ENCODE data around the gene DCBLD1. TPM values are rescaled to one million over a fixed set of nuclear protein-coding genes. Genes with fewer than 3 reads are reported as not detected.

DCBLD1 gene
- polyA plus RNA-seq, 2 donors, result 3.8 TPM

DNA sequence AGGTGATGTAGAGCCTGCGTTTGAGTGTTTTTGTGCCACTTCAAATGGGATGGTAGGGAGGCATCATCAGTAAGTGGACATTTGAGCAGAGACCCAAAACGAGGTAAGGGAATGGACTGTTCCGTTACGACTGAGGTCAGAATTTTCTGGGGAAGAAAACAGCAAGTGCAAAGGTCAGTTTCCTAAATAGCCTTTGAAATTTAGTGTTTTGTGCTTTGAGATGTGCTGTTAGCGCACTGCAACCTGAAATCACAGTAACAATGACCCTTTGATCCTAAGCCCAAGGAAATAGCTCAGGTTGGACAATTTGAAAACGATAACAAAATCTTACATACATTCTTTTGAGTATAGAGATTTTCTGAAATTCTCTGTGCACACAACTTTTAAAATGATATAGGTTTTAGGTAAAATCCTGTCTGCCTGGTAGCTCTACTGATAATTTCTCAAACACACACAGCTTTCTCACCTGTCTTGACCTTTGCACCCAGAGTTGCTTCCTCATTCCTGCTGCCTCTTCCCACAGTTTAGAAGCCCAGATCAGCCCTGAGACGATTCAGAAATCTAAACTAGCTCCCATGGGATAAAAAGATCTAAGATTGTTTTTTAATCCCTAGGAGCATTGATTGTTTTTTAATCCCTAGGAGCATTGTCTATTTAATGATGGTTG, 22.1 kb downstream of the DCBLD1 start:
- no peak overlapping the region for H3K27ac ChIP-seq (ENCODE audit: low read depth in 2 of 2, low read length in 1 of 2)
- 76 to 85% methylated on average over 7 of the region's 7 CpGs for WGBS, 2 donors
- H3K4me1 ChIP-seq (ENCODE audit: control insufficient read depth in 2 of 2, insufficient read depth in 2 of 2, low read length in 1 of 2), result peaks cover 0 to 2% of the 10 kb centered on the region in 2 donors
- no peaks in the 10 kb centered on the region for H3K27me3 ChIP-seq (ENCODE audit: control insufficient read depth in 1 of 2, insufficient read depth in 2 of 2, low read length in 2 of 2)
- H3K36me3 ChIP-seq (ENCODE audit: control insufficient read depth in 2 of 2, insufficient read depth in 2 of 2, low read length in 1 of 2), result peaks cover 0 to 2% of the 10 kb centered on the region in 2 donors
- no peak overlapping the region for H3K4me3 ChIP-seq (ENCODE audit: low read depth in 1 of 2, low read length in 2 of 2)
- no peaks in the 10 kb centered on the region for H3K9me3 ChIP-seq (ENCODE audit: control insufficient read depth in 2 of 2, insufficient read depth in 1 of 2, low read depth in 1 of 2, low read length in 1 of 2)

DNA sequence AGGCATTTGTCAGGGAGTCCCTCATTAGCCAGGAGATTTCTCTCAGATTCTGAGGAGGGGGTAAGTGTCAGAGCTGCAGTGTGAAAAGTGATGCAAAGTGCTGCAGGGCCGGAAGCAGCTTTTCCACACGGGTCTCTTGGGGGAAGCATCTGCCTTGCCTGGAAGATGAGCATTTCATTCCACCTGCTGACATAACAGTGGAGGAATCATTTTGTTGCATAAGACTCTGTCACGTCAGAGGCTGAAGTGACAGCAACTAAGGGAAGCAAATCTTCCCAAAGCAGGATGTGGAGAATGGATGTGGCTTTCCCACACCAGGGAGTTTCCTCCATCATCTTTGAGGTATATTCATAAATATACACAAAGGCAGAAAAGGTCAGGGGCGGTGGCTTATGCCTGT, 22.8 kb downstream of the DCBLD1 start:
- peaks cover 0 to 2% of the 10 kb centered on the region in 2 donors for H3K4me1 ChIP-seq (ENCODE audit: control insufficient read depth in 2 of 2, insufficient read depth in 2 of 2, low read length in 1 of 2)
- H3K4me3 ChIP-seq (ENCODE audit: low read depth in 1 of 2, low read length in 2 of 2), result no peak overlapping the region
- no peak overlapping the region for H3K27ac ChIP-seq (ENCODE audit: low read depth in 2 of 2, low read length in 1 of 2)
- peaks cover 0 to 2% of the 10 kb centered on the region in 2 donors for H3K36me3 ChIP-seq (ENCODE audit: control insufficient read depth in 2 of 2, insufficient read depth in 2 of 2, low read length in 1 of 2)
- H3K9me3 ChIP-seq (ENCODE audit: control insufficient read depth in 2 of 2, insufficient read depth in 1 of 2, low read depth in 1 of 2, low read length in 1 of 2), result no peaks in the 10 kb centered on the region
- H3K27me3 ChIP-seq (ENCODE audit: control insufficient read depth in 1 of 2, insufficient read depth in 2 of 2, low read length in 2 of 2), result no peaks in the 10 kb centered on the region
- WGBS, 2 donors, result 76 to 77% methylated on average over 4 of the region's 4 CpGs

DNA sequence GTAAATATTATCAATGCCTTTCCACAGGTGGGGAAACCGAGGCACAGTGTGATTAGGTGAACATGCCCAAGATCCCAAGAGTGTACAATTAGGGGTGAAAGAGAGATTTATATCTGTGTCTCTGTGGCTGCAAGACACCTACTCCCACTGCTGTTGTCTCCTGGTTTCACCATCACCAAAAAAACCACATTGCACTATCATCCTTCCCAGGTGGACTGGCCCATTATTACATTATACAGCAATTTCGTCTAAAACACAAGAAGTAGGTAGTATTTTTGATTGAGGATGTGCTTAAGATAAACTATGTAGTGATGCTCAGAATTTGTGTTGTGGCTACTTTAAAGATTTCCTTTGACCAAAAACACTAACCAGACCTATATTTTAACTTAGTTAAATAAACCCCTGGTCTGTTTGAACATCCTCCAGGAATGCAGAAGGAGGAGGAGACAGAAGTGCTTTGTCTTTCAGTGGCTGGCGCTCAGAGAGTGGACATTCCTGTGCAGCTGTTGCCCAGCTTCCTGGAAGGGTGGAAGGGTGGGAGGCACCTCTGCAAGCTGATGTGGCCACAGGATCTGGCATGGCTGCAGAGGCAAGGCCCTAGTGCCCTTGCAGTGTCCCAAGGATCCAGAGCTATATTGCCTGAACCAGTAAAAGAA, 23.8 kb downstream of the DCBLD1 start:
- Histone ChIP-seq H3K9me3 (ENCODE audit: control insufficient read depth in 2 of 2, insufficient read depth in 1 of 2, low read depth in 1 of 2, low read length in 1 of 2) (no peaks in the 10 kb centered on the region), H3K4me1 (ENCODE audit: control insufficient read depth in 2 of 2, insufficient read depth in 2 of 2, low read length in 1 of 2) (peaks cover 0 to 2% of the 10 kb centered on the region in 2 donors), H3K27me3 (ENCODE audit: control insufficient read depth in 1 of 2, insufficient read depth in 2 of 2, low read length in 2 of 2) (no peaks in the 10 kb centered on the region), H3K27ac (ENCODE audit: low read depth in 2 of 2, low read length in 1 of 2) (no peak overlapping the region), H3K36me3 (ENCODE audit: control insufficient read depth in 2 of 2, insufficient read depth in 2 of 2, low read length in 1 of 2) (peaks cover 0 to 2% of the 10 kb centered on the region in 2 donors), H3K4me3 (ENCODE audit: low read depth in 1 of 2, low read length in 2 of 2) (no peak overlapping the region)
- 76 to 85% methylated on average over 3 of the region's 3 CpGs for WGBS, 2 donors

DNA sequence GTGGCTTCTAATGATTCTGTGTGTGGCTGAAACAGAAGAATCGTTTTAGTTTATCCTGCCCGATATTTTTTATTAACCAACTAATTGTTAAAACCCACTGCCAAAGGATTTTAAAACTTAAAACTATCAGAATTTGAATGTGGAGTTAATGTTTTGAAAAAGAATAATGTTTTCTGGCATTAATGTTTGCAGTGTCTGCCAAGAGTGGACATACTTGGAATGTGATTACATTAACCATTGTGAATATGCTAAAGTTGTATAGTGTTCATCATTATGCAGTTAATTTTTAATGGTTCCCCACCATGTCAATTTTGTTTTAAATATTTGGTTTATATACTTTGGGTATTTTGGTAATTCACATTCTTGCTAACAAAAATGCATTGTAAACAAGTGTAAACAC, 24.4 kb downstream of the DCBLD1 start:
- Histone ChIP-seq H3K4me3 (ENCODE audit: low read depth in 1 of 2, low read length in 2 of 2) (no peak overlapping the region), H3K9me3 (ENCODE audit: control insufficient read depth in 2 of 2, insufficient read depth in 1 of 2, low read depth in 1 of 2, low read length in 1 of 2) (no peaks in the 10 kb centered on the region), H3K36me3 (ENCODE audit: control insufficient read depth in 2 of 2, insufficient read depth in 2 of 2, low read length in 1 of 2) (peaks cover 0 to 2% of the 10 kb centered on the region in 2 donors), H3K4me1 (ENCODE audit: control insufficient read depth in 2 of 2, insufficient read depth in 2 of 2, low read length in 1 of 2) (peaks cover 0 to 2% of the 10 kb centered on the region in 2 donors), H3K27me3 (ENCODE audit: control insufficient read depth in 1 of 2, insufficient read depth in 2 of 2, low read length in 2 of 2) (no peaks in the 10 kb centered on the region), H3K27ac (ENCODE audit: low read depth in 2 of 2, low read length in 1 of 2) (no peak overlapping the region)
- WGBS, 2 donors, result 65 to 67% methylated on average over 2 of the region's 2 CpGs

DNA sequence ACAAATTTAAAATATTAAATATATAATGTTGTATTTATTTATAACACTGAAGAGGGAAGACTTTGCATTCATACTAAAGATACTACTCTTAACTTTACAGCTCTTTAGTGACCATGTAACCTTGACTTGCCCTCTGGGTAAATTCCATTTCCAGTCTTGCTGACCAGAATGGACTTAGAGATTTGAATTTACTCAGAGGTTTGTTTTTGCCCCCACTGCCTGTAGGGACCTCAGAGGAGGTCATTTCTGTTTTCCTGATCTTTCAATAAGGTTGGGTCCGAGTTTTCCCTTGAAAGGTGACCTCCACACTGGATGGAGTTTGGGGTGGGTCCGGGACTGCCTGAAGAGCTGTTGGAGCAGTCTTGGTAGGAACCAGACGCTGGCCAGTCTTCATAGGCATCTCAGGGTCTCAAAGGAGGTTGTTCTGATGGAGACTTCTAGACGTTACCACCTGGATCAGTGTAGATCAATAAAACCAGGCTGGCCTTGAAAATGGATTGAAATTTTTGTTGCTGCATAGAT, 26.0 kb downstream of the DCBLD1 start:
- H3K27me3 ChIP-seq (ENCODE audit: control insufficient read depth in 1 of 2, insufficient read depth in 2 of 2, low read length in 2 of 2), result no peaks in the 10 kb centered on the region
- H3K9me3 ChIP-seq (ENCODE audit: control insufficient read depth in 2 of 2, insufficient read depth in 1 of 2, low read depth in 1 of 2, low read length in 1 of 2), result no peaks in the 10 kb centered on the region
- H3K36me3 ChIP-seq (ENCODE audit: control insufficient read depth in 2 of 2, insufficient read depth in 2 of 2, low read length in 1 of 2), result peaks cover 0 to 2% of the 10 kb centered on the region in 2 donors
- no peak overlapping the region for H3K27ac ChIP-seq (ENCODE audit: low read depth in 2 of 2, low read length in 1 of 2)
- no peak overlapping the region for H3K4me3 ChIP-seq (ENCODE audit: low read depth in 1 of 2, low read length in 2 of 2)
- WGBS, 2 donors, result 93 to 95% methylated on average over 4 of the region's 4 CpGs
- peaks cover 0 to 2% of the 10 kb centered on the region in 2 donors for H3K4me1 ChIP-seq (ENCODE audit: control insufficient read depth in 2 of 2, insufficient read depth in 2 of 2, low read length in 1 of 2)

DNA sequence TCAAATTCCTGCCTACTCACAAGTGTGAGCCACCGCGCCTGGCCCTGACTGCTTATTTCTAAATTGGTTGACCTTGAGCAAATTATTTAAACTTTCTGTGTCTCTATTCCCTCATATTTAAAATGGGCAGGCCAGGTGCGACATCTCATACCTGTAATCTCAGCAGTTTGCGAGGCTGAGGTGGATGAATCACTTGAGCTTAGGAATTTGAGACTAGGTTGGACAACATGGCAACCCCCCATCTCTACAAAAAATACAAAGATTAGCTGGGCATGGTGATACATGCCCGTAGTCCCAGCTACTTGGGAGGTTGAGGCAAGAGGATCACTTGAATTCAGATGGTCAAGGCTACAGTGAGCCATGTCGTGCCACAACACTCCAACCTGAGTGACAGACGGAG, 26.5 kb downstream of the DCBLD1 start:
- WGBS, 2 donors, result 96 to 97% methylated on average over 7 of the region's 7 CpGs
- Histone ChIP-seq H3K36me3 (ENCODE audit: control insufficient read depth in 2 of 2, insufficient read depth in 2 of 2, low read length in 1 of 2) (peaks cover 0 to 2% of the 10 kb centered on the region in 2 donors), H3K4me1 (ENCODE audit: control insufficient read depth in 2 of 2, insufficient read depth in 2 of 2, low read length in 1 of 2) (peaks cover 0 to 2% of the 10 kb centered on the region in 2 donors)

DNA sequence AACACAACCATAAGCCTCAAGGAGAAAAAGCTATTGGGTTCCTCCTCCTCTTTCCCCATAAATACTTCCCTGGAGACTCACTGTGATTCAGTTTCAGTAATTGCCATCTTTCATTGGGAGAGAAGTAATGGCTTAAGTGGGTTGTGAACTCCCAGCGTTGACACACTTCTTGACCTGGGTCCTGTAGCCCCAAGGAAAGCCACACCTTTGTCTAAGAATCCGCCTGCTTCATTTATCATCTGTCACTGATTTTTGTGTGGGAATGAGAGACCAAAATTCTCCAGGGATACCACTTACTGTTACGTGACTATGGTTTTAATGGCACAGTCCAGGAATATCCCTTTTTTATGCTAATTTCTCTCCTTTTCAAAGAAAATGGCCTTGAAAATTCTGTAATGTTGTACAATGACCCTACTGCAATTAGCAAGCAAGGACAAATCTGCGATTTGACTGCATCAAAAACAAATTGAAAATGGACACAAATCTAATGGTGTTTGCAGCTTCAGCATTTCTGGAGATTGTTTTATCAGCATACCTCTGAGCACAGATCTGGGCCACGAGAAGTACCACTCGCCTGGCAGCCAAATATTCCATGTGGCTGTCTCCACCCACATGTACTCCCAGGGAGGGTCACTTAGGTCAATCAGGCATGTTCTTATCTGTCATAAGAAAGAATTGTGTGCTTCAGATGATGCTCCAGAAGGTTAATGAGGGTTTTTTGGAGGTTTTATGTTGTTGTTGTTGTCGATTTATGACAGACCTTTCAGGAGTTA, 29.8 kb downstream of the DCBLD1 start:
- Histone ChIP-seq H3K4me3 (ENCODE audit: low read depth in 1 of 2, low read length in 2 of 2) (no peak overlapping the region), H3K4me1 (ENCODE audit: control insufficient read depth in 2 of 2, insufficient read depth in 2 of 2, low read length in 1 of 2) (no peaks in the 10 kb centered on the region), H3K27ac (ENCODE audit: low read depth in 2 of 2, low read length in 1 of 2) (no peak overlapping the region), H3K27me3 (ENCODE audit: control insufficient read depth in 1 of 2, insufficient read depth in 2 of 2, low read length in 2 of 2) (no peaks in the 10 kb centered on the region), H3K36me3 (ENCODE audit: control insufficient read depth in 2 of 2, insufficient read depth in 2 of 2, low read length in 1 of 2) (no peaks in the 10 kb centered on the region), H3K9me3 (ENCODE audit: control insufficient read depth in 2 of 2, insufficient read depth in 1 of 2, low read depth in 1 of 2, low read length in 1 of 2) (no peaks in the 10 kb centered on the region)
- 77 to 78% methylated on average over 7 of the region's 7 CpGs for WGBS, 2 donors

More for the DNA sequence above, 26.5 kb downstream of the DCBLD1 start:
- Histone ChIP-seq H3K27ac (ENCODE audit: low read depth in 2 of 2, low read length in 1 of 2) (no peak overlapping the region), H3K27me3 (ENCODE audit: control insufficient read depth in 1 of 2, insufficient read depth in 2 of 2, low read length in 2 of 2) (no peaks in the 10 kb centered on the region), H3K9me3 (ENCODE audit: control insufficient read depth in 2 of 2, insufficient read depth in 1 of 2, low read depth in 1 of 2, low read length in 1 of 2) (no peaks in the 10 kb centered on the region), H3K4me3 (ENCODE audit: low read depth in 1 of 2, low read length in 2 of 2) (no peak overlapping the region)

DNA sequence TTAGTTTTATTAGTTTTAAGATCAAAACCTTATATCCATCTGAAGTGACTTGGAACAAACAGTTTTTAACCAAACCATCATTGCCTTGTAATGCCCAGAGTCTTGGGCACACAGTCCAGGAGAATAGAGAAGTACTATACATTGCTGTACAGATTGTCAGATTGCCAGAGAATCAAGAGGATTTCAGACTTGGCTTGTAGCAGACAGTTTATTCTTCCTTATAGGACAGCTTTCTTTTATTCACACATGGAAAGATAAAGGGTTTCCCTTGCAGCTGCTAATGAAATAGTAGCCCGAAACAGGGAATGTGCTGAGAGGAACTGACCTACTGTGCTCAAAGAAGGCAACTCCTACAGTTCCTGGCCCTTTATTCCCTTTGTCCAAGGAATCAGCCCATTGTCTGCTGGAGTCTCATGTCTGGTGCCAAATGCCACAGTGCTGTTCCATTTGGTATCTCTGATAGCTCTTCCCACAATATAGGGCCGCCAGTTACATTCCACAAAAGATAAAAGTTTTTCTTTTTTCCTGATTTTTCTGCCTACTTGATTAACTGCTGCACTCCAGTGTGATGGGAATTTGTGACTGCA, 30.6 kb downstream of the DCBLD1 start:
- Histone ChIP-seq H3K36me3 (ENCODE audit: control insufficient read depth in 2 of 2, insufficient read depth in 2 of 2, low read length in 1 of 2) (no peaks in the 10 kb centered on the region), H3K4me1 (ENCODE audit: control insufficient read depth in 2 of 2, insufficient read depth in 2 of 2, low read length in 1 of 2) (no peaks in the 10 kb centered on the region), H3K9me3 (ENCODE audit: control insufficient read depth in 2 of 2, insufficient read depth in 1 of 2, low read depth in 1 of 2, low read length in 1 of 2) (no peaks in the 10 kb centered on the region), H3K27me3 (ENCODE audit: control insufficient read depth in 1 of 2, insufficient read depth in 2 of 2, low read length in 2 of 2) (no peaks in the 10 kb centered on the region), H3K4me3 (ENCODE audit: low read depth in 1 of 2, low read length in 2 of 2) (no peak overlapping the region), H3K27ac (ENCODE audit: low read depth in 2 of 2, low read length in 1 of 2) (no peak overlapping the region)
- 67 to 83% methylated on average over 2 of the region's 2 CpGs for WGBS, 2 donors

DNA sequence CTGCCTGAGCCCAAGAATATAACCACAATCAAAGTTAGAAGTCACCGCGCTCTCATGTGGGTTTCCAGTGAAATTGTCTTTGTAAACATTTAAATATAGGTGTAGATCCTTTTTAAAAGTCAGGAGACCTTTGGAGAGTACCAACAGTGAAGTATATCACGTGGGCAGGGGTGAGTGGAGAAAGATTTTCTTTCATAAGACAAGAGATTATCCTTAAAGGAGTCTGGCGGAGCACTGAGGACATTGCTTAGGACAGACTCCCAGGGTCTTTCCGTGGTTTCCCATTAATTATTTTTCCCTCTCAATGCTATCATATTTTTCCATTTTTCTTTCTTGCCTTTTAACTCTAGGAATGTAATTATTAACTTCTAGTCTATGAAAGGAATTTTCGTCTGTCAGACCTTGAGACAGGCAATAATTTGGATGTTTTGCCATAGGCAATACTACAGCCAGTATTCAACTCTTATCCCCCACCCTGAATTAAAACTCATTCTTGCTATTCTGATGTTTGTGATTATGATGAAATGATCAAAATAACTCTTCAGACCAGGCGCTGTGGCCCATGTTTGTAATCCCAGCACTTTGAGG, 31.4 kb downstream of the DCBLD1 start:
- H3K4me3 ChIP-seq (ENCODE audit: low read depth in 1 of 2, low read length in 2 of 2), result no peak overlapping the region
- no peaks in the 10 kb centered on the region for H3K9me3 ChIP-seq (ENCODE audit: control insufficient read depth in 2 of 2, insufficient read depth in 1 of 2, low read depth in 1 of 2, low read length in 1 of 2)
- WGBS, 2 donors, result 86 to 88% methylated on average over 7 of the region's 7 CpGs
- H3K27ac ChIP-seq (ENCODE audit: low read depth in 2 of 2, low read length in 1 of 2), result no peak overlapping the region
- H3K27me3 ChIP-seq (ENCODE audit: control insufficient read depth in 1 of 2, insufficient read depth in 2 of 2, low read length in 2 of 2), result no peaks in the 10 kb centered on the region
- H3K4me1 ChIP-seq (ENCODE audit: control insufficient read depth in 2 of 2, insufficient read depth in 2 of 2, low read length in 1 of 2), result no peaks in the 10 kb centered on the region
- H3K36me3 ChIP-seq (ENCODE audit: control insufficient read depth in 2 of 2, insufficient read depth in 2 of 2, low read length in 1 of 2), result no peaks in the 10 kb centered on the region

Data from esophagus (tissue), 2 donors.